ENCODE measurements around the gene PELI2.

Gene PELI2

GRCh38 chr14:56318393-56319115 is 200.3 kb downstream of the PELI2 start:
- DNase-seq: no peak

GRCh38 chr14:56321861-56322260 is 203.7 kb downstream of the PELI2 start:
- DNase-seq: no peak

GRCh38 chr14:56322531-56322930 is 204.3 kb downstream of the PELI2 start:
- no peak for DNase-seq

GRCh38 chr14:56324454-56324853 is 206.2 kb downstream of the PELI2 start:
- DNase-seq: no peak

GRCh38 chr14:56324856-56325699 is 206.9 kb downstream of the PELI2 start:
- no peak for DNase-seq

GRCh38 chr14:56328021-56328420 is 209.8 kb downstream of the PELI2 start:
- DNase-seq: no peak

GRCh38 chr14:56331592-56332216 is 213.5 kb downstream of the PELI2 start:
- peak; percentile 49 for DNase-seq

- peak; percentile 93 for DNase-seq
These were observed 215.4 kb downstream of the PELI2 start for GRCh38 chr14:56333359-56334292.

- DNase-seq: no peak
These were observed 216.2 kb downstream of the PELI2 start for GRCh38 chr14:56334458-56334857.

- no peak for DNase-seq
These were observed 220.5 kb downstream of the PELI2 start for GRCh38 chr14:56338674-56339073.

GRCh38 chr14:56339855-56340701 is 221.9 kb downstream of the PELI2 start:
- DNase-seq: peak; percentile 94

GRCh38 chr14:56340932-56341331 is 222.7 kb downstream of the PELI2 start:
- peak; percentile 32 for DNase-seq

- DNase-seq: no peak
These were observed 223.7 kb downstream of the PELI2 start for GRCh38 chr14:56341766-56342493.

- no peak for DNase-seq
These were observed 224.3 kb downstream of the PELI2 start for GRCh38 chr14:56342494-56342942.

GRCh38 chr14:56349960-56350359 is 231.7 kb downstream of the PELI2 start:
- DNase-seq: no peak
